HG02759 (cell line): ENCODE results near the gene SLC2A8.

Experiments
- ATAC-seq: cut with Tn5 transposase; IDR thresholded peaks from one replicate; pipeline ENCODE4 v1.9.1; 2021; ENCODE audit warnings: mild to moderate bottlenecking, moderate library complexity; ENCODE audit not compliant: unreplicated experiment

Gene SLC2A8

GRCh38 chr9:127423934-127424675, 27.1 kb downstream of the SLC2A8 start, which contains the start of gene ZNF79:
Gene ZNF79 (plus strand): TSS chr9:127424382. CDS start chr9:127424788, 406 bp downstream.
- ATAC-seq, result peak; percentile 90

- no peak for ATAC-seq
These were observed 27.7 kb downstream of the SLC2A8 start for GRCh38 chr9:127424676-127424999.

GRCh38 chr9:127426756-127427155, 29.8 kb downstream of the SLC2A8 start:
- ATAC-seq, result no peak

- no peak for ATAC-seq
These were observed 31.4 kb downstream of the SLC2A8 start for GRCh38 chr9:127428348-127428747.

- no peak for ATAC-seq
These were observed 33.4 kb downstream of the SLC2A8 start for GRCh38 chr9:127430415-127430814.

- no peak for ATAC-seq
These were observed 40.7 kb downstream of the SLC2A8 start for GRCh38 chr9:127437497-127438264.

GRCh38 chr9:127438394-127438793, 41.4 kb downstream of the SLC2A8 start:
- ATAC-seq, result no peak

GRCh38 chr9:127444283-127444920, 47.4 kb downstream of the SLC2A8 start:
- ATAC-seq, result no peak

GRCh38 chr9:127444921-127445850, 48.2 kb downstream of the SLC2A8 start:
- no peak for ATAC-seq

- no peak for ATAC-seq
These were observed 49.1 kb downstream of the SLC2A8 start for GRCh38 chr9:127445851-127446712.

GRCh38 chr9:127446713-127447415, 49.9 kb downstream of the SLC2A8 start:
- no peak for ATAC-seq

- ATAC-seq, result no peak
These were observed 50.6 kb downstream of the SLC2A8 start for GRCh38 chr9:127447416-127448111.

- no peak for ATAC-seq
These were observed 51.3 kb downstream of the SLC2A8 start for GRCh38 chr9:127448112-127448805.

- ATAC-seq, result no peak
These were observed 52.5 kb downstream of the SLC2A8 start for GRCh38 chr9:127449332-127449966.

- no peak for ATAC-seq
These were observed 53.3 kb downstream of the SLC2A8 start for GRCh38 chr9:127450243-127450760.

- ATAC-seq, result peak; percentile 63
These were observed 54.0 kb downstream of the SLC2A8 start, which contains the start of the genes LRSAM1 and RPL12 for GRCh38 chr9:127450830-127451607. Gene LRSAM1 (plus strand): TSS chr9:127451510. CDS start chr9:127454528, 3,018 bp downstream. Gene RPL12 (minus strand): TSS chr9:127451406. CDS start chr9:127451317, 89 bp downstream.

- ATAC-seq, result no peak
These were observed 54.6 kb downstream of the SLC2A8 start for GRCh38 chr9:127451608-127451857.
